ENCODE results near the gene CENPS.
"Not testable (repeated sequence)": the region's sequence is repeated elsewhere in the genome, so short reads cannot be mapped to it uniquely, and the experiment has no call there.

CENPS gene

DNA sequence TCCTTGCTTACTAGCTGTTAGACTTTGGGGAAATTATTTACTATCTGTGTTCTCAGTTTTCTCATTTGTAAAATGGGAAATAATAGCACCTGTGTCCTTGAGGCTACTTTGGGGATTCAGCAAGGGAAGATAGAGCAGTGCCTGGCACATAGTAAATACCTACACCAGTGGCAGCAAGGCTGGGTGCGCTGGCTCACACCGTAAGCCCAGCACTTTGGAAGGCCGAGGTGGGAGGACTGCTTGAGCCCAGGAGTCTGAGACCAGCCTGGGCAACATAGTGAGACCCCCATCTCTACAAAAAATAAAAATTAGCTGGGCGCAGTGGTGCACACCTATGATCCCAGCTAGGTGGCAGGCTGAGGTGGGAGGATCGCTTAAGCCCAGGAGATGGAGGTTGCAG, 8.6 kb upstream of the CENPS start:
- FAIRE-seq: no peak

DNA sequence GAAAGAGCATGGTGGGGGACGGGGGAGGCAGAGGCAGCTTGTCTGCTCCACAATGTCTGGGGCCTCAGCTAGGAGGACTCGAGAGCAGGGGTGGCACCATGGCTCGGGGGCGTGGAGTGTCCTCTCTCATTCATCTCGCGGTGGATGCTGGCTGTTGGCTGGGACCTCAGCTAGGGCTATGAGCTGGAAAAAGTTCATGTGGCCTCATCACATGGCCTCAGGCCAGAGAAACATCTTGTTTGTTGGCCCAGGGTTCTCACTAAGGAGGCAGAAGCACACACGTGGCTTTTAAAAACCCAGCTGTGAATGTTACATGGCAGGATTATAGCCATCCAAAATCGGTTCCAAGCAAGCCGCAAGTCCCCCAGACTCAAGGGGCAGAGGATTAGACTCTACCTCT, 6.2 kb upstream of the CENPS start:
- FAIRE-seq: no peak

DNA sequence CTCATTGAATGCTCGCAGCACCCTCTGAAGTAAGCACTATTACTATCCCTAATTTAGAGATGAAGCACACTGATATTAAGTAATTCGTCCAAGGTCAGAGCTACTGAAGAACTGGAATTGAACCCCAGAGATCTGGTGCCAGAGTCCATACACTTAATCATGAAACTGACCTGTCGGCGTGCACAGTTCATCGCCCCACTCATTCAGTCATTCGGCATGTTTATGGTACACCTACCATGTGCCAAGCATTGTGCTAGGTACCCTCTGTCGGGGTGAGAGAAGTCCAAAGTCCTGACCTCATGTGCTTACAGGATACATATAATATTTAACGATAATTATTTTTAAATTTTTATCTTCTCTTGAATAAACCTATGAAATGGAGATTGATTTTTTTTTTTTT, 5.6 kb upstream of the CENPS start:
- no peak for FAIRE-seq

DNA sequence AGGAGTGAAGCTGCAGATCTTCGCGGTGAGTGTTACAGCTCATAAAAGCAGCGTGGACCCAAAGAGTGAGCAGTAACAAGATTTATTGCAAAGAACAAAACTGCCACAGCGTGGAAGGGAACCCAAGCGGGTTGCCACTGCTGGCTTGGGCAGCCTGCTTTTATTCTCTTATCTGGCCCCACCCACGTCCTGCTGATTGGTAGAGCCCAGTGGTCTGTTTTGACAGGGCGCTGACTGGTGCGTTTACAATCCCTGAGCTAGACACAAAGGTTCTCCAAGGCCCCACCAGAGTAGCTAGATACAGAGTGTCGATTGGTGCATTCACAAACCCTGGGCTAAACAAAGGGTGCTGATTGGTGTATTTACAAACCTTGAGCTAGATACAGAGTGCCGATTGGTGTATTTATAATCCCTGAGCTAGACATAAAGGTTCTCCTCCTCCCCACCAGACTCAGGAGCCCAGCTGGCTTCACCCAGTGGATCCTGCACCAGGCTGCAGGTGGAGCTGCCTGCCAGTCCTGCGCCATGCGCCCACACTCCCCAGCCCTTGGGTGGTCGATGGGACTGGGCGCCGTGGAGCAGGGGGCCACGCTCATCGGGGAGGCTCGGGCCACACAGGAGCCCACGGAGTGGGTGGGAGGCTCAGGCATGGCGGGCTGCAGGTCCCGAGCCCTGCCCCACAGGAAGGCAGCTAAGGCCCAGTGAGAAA, 4.3 kb upstream of the CENPS start:
- not testable (repeated sequence) for FAIRE-seq

DNA sequence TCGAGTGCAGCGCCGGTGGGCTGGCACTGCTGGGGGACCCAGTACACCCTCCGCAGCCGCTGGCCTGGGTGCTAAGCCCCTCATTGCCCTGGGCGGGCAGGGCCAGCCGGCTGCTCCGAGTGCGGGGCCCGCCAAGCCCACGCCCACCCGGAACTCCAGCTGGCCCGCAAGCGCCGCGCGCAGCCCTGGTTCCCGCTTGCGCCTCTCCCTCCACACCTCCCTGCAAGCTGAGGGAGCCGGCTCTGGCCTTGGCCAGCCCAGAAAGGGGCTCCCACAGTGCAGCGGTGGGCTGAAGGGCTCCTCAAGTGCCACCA, 3.7 kb upstream of the CENPS start:
- FAIRE-seq: not testable (repeated sequence)

DNA sequence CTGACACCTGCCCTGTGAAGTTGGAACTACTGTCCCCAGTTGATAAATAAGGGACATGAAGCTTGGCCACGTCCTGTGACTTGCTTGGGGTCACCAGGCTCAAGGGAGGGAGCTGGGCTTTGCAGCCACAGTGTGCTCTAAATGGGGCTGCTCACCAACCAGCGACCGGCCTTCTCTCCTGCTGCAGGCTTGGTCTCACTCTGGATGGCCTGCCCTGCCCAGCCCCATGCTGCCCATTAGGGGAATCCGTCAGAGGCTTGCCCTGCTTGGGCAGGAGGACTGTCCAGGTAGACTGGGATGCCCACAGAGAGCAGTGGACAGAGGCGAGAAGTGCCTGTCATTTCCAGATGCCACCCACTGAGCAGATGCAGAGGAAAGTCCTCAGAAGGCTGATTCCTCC, 1.2 kb upstream of the CENPS start:
- no peak for FAIRE-seq

DNA sequence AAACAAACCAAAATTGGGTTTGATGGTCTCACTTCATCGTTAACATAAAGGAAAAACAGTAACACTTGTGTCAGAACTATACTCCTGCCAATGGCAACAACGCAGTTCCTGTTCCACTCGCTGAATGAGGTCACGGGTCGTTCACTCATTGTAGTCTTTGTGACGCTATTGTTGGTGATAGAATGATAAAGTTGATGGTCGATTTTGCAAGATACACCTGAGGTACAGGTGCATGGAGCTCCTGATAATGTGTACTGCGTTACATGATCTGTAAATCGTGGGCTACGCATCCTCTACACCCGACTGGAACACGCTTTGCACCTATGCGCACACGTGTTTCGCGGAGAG, 391 bp upstream of the CENPS start:
- no peak for FAIRE-seq

DNA sequence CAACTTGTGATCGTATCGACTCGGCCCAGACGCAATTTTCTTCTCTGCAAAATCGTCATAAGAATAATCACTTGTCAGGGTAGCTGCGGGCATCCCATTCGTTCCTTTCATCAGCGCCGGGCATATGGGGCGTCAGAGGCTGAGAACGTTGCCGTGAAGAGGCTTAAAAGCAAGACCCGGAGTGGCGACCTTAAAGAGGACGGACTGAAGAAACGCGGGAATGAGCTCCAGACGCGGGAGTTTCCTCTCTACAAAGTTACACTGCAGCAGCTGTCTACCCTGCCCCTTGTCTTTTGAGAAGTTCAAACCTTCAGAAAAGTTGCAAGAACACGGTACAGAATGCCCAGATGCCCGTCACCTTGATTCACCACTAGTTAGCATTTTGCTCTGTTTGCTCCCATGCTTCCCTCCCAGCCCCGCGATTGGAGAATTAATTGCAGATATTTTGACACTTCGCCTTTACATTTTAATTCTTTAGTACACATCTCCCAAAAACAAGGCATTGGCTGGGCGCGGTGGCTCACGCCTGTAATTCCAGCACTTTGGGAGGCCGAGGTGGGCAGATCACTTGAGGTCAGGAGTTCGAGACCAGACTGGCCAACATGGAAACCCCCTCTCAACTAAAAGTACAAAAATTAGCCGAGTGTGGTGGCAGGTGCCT, 967 bp downstream of the CENPS start:
- no peak for FAIRE-seq

DNA sequence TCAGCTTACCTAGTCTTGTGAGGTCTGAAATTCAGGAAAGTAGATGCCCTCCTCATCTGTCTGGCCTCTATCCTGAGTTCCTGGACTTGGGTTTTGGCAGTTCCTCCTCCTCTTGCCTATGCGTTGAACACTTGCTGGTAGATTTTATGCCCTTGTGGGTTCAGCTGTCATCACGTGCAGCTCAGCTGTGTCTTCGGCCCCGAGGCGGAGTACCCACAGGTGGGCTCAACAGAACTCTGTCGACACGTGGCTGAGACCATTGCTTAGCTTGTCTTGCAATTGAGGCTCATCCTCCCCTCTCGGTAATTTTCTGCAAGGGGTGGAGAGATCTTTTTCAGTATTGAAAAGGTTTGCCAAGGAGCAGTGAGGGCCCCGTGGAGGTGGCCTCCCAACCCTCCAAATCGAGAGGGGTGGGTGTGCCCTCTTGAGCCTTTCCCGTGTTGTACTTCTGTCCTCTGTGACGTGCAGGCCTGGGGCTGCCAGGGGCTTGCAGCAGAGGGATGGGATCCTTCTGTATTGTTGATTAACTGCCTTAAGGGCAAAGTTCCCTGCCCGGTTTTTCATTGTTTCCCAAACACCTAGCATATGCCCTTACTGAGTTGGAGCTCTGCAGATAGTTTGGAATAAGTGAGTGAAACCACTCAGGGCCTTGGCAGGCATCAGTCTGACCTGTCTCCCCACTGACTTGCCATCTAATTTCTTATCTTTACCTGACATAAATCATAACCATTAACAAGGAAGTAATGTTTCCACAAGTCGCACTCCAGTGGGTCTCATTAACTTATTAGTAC, 2.9 kb downstream of the CENPS start:
- no peak for FAIRE-seq

DNA sequence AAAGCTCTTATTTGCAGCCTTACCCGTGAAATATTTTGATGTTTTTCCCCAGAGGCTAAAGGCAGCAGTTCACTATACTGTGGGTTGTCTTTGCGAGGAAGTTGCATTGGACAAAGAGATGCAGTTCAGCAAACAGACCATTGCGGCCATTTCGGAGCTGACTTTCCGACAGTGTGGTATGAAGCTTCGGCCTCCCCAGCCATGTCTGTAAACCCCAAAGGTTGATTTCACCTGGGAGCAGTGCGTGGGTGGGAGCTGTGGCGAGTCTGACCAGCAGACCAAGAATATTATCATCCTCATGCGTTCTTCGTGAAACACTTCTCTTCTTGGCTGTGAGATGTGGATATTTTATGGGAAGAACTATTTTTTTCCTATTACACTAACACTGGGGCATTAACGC, 3.6 kb downstream of the CENPS start:
- FAIRE-seq: no peak

DNA sequence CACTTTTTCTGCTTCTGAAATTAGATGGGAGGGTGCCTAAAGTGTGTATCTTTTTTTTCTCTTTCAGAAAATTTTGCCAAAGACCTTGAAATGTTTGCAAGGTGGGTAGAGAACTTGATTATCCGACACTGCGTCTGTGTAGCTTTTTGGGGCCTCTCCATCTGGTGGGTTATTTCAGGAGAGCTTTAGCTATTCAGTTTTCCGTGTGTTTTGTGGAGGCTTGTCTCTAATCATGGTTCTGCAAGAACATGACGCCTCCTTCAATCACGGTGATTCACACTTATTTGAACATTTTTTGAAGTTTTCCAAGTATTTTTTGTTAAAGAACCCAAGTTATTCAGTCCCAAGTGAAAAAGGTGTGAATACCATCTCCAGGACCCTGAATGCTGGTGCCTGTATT, 4.4 kb downstream of the CENPS start:
- no peak for FAIRE-seq

DNA sequence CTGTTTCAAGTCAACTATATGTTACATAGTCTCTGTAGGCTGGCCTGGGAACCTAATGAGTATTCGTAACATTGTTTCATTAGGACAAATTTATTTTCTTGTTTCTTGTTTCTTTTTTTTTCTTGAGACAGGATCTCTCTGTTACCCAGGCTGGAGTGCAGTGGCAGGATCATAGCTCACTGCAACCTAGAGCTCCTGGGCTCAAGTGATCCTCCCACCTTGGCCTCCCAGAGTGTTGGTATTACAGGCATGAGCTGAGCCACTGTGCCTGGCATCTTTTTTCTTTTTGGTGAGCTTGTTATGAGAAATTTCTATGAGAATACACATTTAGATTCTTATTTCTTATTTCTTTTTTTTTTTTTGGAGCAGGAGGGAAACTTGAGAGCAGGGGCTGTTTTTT, 6.8 kb downstream of the CENPS start:
- no peak for FAIRE-seq

DNA sequence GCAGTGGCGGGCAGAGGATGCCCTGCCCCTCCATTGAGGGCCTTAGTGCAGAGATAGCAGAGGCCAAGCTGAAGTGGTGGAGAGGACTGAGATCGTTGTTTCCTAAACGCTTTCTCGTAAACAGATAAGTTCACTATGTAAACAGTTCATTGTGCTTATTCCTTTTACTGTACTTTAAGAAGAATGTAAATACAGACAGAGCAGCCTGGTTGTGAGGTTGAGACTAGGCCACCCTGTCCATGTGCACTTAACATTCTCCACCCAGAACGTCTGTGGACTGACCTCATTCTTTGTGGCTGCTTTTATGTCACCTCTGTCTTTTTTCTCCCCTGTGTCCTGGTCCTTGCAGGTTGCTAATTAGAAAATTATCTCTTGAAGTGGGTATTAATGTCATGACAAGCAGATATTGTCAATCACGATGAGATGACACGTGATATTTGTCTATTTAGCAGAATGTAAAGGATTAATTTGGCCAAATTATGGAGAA, 8.5 kb downstream of the CENPS start:
- FAIRE-seq: no peak

DNA sequence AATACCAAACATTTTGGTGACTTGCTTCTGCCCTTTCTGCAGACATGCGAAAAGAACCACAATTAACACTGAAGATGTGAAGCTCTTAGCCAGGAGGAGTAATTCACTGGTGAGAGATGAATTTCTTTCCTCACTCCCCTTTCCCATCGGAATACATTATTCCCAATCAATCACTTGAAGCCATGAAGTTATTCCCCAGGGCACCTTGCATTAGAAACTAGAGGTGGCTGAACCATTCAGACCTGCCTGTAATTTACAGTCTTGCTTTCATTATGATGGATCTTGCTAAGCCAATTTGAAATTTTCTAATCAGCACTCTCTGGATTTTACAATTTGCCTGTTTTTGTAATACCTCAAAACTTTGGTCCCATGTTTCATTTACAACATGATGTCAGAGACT, 10.1 kb downstream of the CENPS start:
- FAIRE-seq: no peak

DNA sequence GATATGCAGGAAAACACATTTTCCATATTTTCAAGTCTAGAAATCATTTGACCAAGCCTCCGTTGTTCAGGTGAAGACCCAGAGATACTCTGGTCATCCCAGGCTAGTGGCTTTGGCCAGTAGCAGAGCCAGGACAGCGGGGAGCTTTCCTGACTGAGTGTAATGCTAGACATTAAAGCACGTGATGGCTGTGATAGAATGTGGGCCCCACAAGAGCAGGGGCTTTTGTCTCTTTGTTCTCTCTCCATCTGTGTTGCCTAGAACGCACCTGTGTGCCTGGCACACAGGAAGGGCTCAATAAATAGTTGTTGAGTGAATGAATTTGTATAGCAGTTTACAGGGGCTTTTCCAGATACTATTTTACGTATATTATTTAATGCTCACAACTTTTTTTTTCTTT, 10.6 kb downstream of the CENPS start:
- no peak for FAIRE-seq

DNA sequence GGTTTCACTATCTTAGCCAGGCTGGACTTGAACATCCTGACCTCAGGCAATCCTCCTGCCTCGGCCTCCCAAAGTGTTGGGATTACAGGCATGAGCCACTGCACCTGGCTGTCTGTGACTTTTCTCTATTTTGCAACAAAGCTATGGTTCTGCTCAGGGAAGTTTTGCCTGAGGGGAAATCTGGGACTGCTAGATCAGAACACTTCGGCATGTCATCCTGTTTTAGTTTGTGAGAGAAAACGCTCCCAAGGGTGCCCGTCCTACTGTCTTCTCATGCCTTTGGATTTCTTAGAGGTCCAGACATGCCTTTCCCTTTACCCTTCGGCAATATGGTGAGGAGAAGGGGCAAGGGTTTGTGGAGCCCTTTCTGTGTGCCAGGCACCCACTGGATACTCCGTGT, 14.0 kb downstream of the CENPS start:
- FAIRE-seq: no peak

DNA sequence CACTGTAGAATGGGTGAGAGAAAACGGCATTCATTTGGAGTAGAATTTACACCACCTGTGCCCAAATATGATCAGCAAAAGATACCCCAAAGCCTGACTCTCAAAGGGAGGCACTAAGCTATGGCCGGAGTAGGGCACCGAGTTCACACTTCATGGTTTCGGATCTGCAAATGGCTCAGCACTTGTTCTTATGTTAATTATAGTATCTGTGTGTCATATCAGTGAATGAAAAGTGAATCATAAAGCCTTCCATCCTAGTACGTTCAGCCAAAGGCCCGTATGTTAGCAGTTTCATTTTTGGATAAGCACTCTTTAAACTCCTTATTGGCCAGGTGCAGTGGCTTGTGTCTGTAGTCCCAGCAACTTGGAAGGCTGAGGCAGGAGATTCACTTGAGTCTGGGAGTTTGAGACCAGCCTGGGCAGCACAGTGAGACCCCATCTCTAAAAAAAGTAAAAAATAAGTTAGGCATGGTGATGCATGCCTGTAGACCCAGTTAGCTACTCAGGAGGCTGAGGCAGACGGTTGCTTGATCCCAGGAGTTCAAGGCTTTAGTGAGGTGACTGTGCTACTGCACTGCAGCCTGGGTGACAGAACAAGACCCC, 14.7 kb downstream of the CENPS start:
- no peak for FAIRE-seq

DNA sequence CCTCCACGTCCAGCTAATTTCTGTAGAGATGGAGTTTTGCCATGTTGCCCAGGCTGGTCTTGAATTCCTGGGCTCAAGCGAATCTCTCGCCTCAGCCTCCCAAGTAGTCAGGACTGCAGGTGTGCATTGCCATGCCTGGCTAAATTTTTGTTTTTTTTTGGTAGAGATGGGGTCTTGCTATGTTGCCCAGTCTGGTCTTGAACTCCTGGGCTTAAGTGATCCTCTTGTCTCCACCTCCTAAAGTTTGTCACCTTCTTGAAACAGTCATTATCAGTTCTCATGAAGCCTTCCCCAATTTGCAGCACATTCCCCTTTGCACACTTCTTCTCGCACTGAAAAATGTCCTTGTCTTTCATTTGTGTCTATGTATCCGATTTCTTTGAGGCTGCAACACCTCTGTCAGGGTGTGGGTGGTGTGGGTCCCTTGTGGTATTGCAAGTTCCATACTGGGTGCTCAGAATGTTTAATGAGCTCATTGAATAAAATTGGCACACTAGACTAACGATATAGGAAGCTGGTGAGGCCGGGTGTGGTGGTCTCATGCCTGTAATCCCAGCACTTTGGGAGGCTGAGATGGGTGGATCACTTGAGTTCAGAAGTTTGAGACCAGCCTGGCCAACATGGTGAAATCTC, 16.7 kb downstream of the CENPS start:
- FAIRE-seq: no peak

DNA sequence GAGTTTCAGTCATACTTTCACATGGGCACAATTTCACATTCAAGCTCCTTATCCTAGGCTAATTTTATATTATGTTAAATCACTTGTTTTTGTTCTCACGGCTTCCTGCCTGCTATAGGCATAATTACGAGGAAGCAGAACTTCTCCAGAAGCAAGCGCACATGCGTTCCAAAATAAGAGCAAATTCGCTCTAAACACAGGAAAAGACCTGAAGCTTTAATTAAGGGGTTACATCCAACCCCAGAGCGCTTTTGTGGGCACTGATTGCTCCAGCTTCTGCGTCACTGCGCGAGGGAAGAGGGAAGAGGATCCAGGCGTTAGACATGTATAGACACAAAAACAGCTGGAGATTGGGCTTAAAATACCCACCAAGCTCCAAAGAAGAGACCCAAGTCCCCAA, 19.5 kb downstream of the CENPS start, which contains the start of gene CORT:
TSS of gene CORT (plus strand) at position 281 of the 400 bp plus-strand sequence. CDS start 193 bp downstream, outside the sequence.
- no peak for FAIRE-seq

DNA sequence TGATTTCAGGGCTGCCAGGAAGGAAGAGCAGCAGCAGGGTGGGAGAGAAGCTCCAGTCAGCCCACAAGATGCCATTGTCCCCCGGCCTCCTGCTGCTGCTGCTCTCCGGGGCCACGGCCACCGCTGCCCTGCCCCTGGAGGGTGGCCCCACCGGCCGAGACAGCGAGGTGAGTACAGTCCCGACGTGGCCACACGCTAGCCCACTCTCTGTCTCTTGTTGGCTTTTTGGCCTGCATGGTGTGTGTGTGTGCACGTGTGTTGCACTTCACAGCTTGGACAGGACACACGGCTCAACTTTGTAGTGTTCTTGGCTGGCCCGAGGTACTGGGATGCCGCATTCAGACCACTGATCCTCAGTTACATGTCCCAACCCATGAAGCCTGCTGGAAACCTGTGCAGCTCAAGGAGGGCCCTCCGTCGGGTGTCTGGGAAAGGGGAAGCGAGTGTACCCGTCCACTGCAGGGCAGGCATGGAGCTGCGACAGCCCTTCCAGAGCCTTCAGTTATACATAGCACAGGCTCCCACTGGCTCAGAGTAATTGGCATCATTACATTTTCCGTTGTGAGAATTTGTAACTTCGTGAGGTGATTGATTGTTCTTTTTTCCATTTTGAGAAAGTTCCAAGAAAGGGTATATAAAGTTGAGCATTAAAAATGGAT, 20.1 kb downstream of the CENPS start:
- no peak for FAIRE-seq

DNA sequence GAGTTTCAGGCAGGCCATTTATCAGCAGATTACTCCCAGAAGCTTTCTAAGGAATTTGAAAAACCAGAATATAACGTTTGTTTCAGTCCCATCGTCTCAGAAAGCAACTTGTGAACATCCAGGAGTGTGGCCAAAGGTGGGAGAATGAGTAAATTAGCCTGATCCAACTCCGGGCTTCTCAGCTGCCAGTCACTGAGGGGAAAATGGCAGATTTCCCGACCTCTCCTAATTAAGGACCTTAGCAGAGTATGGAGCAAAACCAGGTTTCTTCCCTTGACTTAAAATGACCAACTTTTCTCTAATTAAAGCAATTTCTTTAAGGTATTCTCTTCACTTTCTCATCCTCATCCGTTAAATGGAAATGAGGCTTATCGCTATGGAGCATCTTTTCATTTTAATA, 20.6 kb downstream of the CENPS start:
- no peak for FAIRE-seq

DNA sequence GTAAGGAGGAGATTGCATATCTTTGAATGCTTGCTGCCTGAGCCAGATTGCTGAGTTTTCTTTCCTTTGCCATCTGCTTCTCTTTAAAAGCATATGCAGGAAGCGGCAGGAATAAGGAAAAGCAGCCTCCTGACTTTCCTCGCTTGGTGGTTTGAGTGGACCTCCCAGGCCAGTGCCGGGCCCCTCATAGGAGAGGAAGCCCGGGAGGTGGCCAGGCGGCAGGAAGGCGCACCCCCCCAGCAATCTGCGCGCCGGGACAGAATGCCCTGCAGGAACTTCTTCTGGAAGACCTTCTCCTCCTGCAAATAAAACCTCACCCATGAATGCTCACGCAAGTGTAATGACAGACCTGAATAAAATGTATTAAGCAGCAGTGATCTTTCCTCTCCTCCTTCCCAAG, 21.1 kb downstream of the CENPS start:
- no peak for FAIRE-seq

DNA sequence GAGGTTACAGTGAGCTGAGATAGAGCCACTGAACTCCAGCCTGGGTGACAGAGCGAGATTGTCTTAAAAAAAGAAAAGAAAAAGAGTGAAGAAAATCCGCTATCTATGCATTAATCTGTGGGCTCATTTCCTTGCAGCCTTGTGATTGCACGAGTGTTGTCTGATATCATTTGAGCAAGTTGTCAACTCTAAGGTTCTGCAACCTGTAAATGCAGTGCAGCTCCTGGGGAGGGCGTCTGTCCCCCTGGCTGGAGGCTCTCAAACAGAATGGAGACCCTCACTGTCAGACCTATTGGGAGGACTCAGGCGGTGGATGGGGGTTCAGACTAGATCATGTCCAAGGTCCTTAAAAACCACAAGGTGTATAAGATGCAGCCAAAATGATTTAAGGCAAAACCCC, 25.8 kb downstream of the CENPS start:
- FAIRE-seq: no peak
